HG03108 (cell line): ENCODE data around the gene AKR1C2.
"Not testable (repeated sequence)": the region's sequence is repeated elsewhere in the genome, so short reads cannot be mapped to it uniquely, and the experiment has no call there.

Experiments used
- ATAC-seq: cut with Tn5 transposase; IDR thresholded peaks from one replicate; pipeline ENCODE4 v1.9.1; 2021; ENCODE audit warnings: moderate library complexity; ENCODE audit not compliant: unreplicated experiment

AKR1C2 gene

GRCh38 chr10:5025461-5025881 lies 21.8 kb upstream of the AKR1C2 start:
- ATAC-seq, result not testable (repeated sequence)

- no peak for ATAC-seq
Measured at GRCh38 chr10:5023177-5023805, 19.6 kb upstream of the AKR1C2 start.

- not testable (repeated sequence) for ATAC-seq
Measured at GRCh38 chr10:5021624-5022290, 18.1 kb upstream of the AKR1C2 start.

GRCh38 chr10:5019770-5020612 lies 16.3 kb upstream of the AKR1C2 start:
- not testable (repeated sequence) for ATAC-seq

GRCh38 chr10:5018671-5019277 lies 15.1 kb upstream of the AKR1C2 start:
- ATAC-seq, result not testable (repeated sequence)

- ATAC-seq, result no peak
Measured at GRCh38 chr10:5018134-5018533, 14.5 kb upstream of the AKR1C2 start.

- ATAC-seq, result no peak
Measured at GRCh38 chr10:5014936-5015335, 11.3 kb upstream of the AKR1C2 start.

- ATAC-seq, result not testable (repeated sequence)
Measured at GRCh38 chr10:5014200-5014910, 10.7 kb upstream of the AKR1C2 start.

- no peak for ATAC-seq
Measured at GRCh38 chr10:5013385-5013784, 9.7 kb upstream of the AKR1C2 start.

- ATAC-seq, result no peak
Measured at GRCh38 chr10:5012595-5012994, 8.9 kb upstream of the AKR1C2 start.

GRCh38 chr10:5011392-5011791 lies 7.7 kb upstream of the AKR1C2 start:
- not testable (repeated sequence) for ATAC-seq

GRCh38 chr10:5010043-5010442 lies 6.4 kb upstream of the AKR1C2 start:
- ATAC-seq, result not testable (repeated sequence)

- ATAC-seq, result not testable (repeated sequence)
Measured at GRCh38 chr10:5008857-5009548, 5.3 kb upstream of the AKR1C2 start.

GRCh38 chr10:5004501-5004900 lies 844 bp upstream of the AKR1C2 start:
- not testable (repeated sequence) for ATAC-seq

- ATAC-seq, result not testable (repeated sequence)
Measured at GRCh38 chr10:5004030-5004385, 351 bp upstream of the AKR1C2 start.

GRCh38 chr10:5002013-5002727 lies 1.5 kb downstream of the AKR1C2 start:
- ATAC-seq, result no peak

- no peak for ATAC-seq
Measured at GRCh38 chr10:4998671-4999070, 5.0 kb downstream of the AKR1C2 start.

GRCh38 chr10:4994260-4994659 lies 9.4 kb downstream of the AKR1C2 start:
- ATAC-seq, result not testable (repeated sequence)

GRCh38 chr10:4992564-4992963 lies 11.1 kb downstream of the AKR1C2 start:
- not testable (repeated sequence) for ATAC-seq
